ENCODE measurements around the gene PLXNB2.

PLXNB2 gene

GRCh38 chr22:50258361-50259292 lies 48.8 kb downstream of the PLXNB2 start:
- TF ChIP-seq TARDBP (IDR thresholded peaks at IDR 0.05) = no peak
- TF ChIP-seq SUZ12 (IDR thresholded peaks at IDR 0.05) = no peak
- TF ChIP-seq FOXM1 (IDR thresholded peaks at IDR 0.05; ENCODE audit: borderline replicate concordance) = no peak
- no peak for TF ChIP-seq ELF4 (IDR thresholded peaks at IDR 0.05)
- no peak for TF ChIP-seq CTBP1 (IDR thresholded peaks at IDR 0.05; ENCODE audit: borderline replicate concordance)
- TF ChIP-seq NFRKB (IDR thresholded peaks at IDR 0.05) = no peak
- no peak for TF ChIP-seq ZNF384 (IDR thresholded peaks at IDR 0.05)
- no peak for TF ChIP-seq FOXA1 (IDR thresholded peaks at IDR 0.05)
- TF ChIP-seq LEF1 (IDR thresholded peaks at IDR 0.05; ENCODE audit: borderline replicate concordance) = no peak
- TF ChIP-seq SP1 (IDR thresholded peaks at IDR 0.05) = no peak
- no peak for TF ChIP-seq BHLHE40 (IDR thresholded peaks at IDR 0.05; ENCODE audit: borderline replicate concordance)
- TF ChIP-seq ARNT (IDR thresholded peaks at IDR 0.05) = no peak
- TF ChIP-seq FOXK2 (IDR thresholded peaks at IDR 0.05) = no peak
- no peak for DNase-seq (ENCODE audit: extremely low spot score)
- ChIA-PET POLR2A (interaction anchor here (1.0 to 1.1 kb wide), 2 partner anchors 13 to 62 kb away, joined by 3 read pairs; no protein-coding TSS in a partner anchor), CTCF (no interaction called here)

DNA sequence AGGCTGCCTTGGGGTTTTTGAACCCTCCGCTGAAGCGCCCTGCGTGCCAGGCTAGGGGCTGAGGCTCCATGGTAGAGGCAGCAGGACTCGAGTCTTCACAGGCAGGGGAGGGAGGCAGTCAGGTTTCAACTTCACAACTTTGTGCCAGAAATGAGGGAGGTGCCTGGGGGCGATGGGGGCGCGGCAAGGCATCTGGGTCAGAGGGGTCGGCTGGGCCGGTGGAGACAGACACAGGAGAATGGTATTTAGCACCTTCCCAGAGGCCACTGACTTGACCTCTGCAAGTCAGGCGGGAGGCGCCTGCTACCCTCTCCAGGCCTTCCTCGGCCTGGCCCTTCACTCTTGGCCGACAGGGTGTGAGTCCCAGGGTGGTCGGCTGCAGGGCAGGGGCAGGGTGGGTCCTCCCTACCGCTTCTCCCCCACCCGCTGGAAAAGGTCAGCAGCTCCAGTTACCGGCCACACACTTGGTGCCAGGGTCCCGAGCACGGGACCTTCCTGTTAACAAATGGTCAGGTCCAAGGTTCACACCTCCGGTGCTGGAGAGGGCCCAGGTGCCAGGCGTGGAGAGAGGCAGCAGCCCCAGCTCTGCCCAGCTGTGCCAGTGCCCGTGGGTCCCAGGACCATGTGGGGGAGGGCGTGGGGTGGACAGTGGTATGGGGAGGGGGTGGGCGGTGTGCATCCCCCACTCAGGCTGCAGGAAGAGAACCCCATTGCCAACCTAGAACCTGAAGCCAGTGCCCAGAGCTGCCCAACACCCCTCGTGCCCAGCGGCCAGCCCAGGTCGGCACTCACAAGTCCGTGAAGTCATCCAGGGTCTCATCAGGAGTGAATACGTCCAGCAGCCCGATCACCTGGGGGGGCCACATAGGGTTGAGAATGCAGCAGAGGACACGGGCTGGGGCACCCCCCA lies 49.7 kb downstream of the PLXNB2 start:
- TF ChIP-seq LEF1 (IDR thresholded peaks at IDR 0.05; ENCODE audit: borderline replicate concordance) (no peak), NFRKB (IDR thresholded peaks at IDR 0.05) (no peak), FOXM1 (IDR thresholded peaks at IDR 0.05; ENCODE audit: borderline replicate concordance) (no peak), SP1 (IDR thresholded peaks at IDR 0.05) (no peak), SUZ12 (IDR thresholded peaks at IDR 0.05) (no peak)
- ChIA-PET CTCF (no interaction called here), POLR2A (no interaction called here)
- no peak for DNase-seq (ENCODE audit: extremely low spot score)

DNA sequence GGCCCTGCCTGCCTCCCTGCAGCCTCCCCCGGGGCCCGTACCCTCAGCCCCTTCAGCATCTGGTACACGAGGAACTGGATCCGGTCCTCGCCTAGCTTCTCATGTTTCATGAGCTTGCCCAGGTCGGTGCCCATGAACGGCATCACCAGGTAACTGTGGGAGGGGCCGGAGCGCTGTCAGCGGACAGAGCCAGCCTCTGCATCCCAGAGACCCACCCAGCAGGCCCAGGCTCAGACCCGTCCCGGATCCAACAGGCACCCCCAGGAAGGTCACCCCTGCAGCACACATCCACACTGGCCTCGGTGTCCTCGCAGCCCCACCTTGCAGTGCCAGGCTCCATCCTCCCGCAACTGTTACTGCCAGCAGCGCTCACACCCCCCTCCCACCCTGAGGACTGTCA lies 50.4 kb downstream of the PLXNB2 start:
- ChIA-PET CTCF (no interaction called here), POLR2A (no interaction called here)
- DNase-seq (ENCODE audit: extremely low spot score) = no peak
- TF ChIP-seq ZNF384 (IDR thresholded peaks at IDR 0.05) (no peak), CTBP1 (IDR thresholded peaks at IDR 0.05; ENCODE audit: borderline replicate concordance) (no peak), BHLHE40 (IDR thresholded peaks at IDR 0.05; ENCODE audit: borderline replicate concordance) (no peak), ARNT (IDR thresholded peaks at IDR 0.05) (no peak), ELF4 (IDR thresholded peaks at IDR 0.05) (no peak), SUZ12 (IDR thresholded peaks at IDR 0.05) (no peak), TARDBP (IDR thresholded peaks at IDR 0.05) (no peak), L3MBTL2 (conservative IDR thresholded peaks at IDR 0.05) (no peak), FOXM1 (IDR thresholded peaks at IDR 0.05; ENCODE audit: borderline replicate concordance) (no peak), NFRKB (IDR thresholded peaks at IDR 0.05) (no peak), FOXA1 (IDR thresholded peaks at IDR 0.05) (no peak), LEF1 (IDR thresholded peaks at IDR 0.05; ENCODE audit: borderline replicate concordance) (no peak), HDGF (IDR thresholded peaks at IDR 0.05; ENCODE audit: borderline replicate concordance) (no peak)
- TF ChIP-seq, protein P1, sequence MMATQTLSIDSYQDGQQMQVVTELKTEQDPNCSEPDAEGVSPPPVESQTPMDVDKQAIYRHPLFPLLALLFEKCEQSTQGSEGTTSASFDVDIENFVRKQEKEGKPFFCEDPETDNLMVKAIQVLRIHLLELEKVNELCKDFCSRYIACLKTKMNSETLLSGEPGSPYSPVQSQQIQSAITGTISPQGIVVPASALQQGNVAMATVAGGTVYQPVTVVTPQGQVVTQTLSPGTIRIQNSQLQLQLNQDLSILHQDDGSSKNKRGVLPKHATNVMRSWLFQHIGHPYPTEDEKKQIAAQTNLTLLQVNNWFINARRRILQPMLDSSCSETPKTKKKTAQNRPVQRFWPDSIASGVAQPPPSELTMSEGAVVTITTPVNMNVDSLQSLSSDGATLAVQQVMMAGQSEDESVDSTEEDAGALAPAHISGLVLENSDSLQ (IDR thresholded peaks at IDR 0.05) = no peak

DNA sequence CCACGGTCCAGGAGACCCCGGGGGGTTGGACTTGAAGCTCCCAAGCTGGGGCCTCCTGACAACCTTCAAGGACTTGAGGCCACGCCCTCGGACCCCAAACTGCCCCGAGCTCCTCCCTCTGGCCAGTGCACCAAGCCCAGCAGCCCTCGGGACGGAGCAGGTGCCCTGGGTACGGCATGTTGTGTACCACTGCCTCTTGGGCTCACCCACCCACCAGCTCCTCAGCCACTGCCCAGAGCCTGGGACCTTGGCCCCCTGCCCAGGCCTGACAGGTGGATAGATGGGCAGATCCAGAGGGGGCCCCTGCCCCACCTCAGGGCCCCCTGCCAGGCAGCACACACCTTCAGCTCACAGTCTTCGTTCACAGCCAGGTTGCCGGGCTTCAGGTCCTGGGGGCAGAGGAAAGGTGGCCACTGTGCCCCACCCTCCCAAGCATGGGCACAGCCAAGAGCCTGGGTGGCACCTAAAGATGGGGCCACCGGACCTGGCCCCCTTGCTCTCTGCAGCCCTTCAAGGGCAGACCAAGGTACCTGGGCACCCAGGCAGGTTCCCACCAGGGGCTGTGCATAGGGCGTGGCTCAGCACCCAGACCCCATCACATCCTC lies 51.1 kb downstream of the PLXNB2 start:
- ChIA-PET POLR2A (interaction anchor here (1.0 to 1.4 kb wide), 2 partner anchors 16 to 48 kb away, joined by 3 read pairs; no protein-coding TSS in a partner anchor), CTCF (interaction anchor here (0.5 kb wide), 1 partner anchor 69 kb away, joined by 3 read pairs; no protein-coding TSS in a partner anchor)
- DNase-seq (ENCODE audit: extremely low spot score) = no peak
- TF ChIP-seq ZNF384 (IDR thresholded peaks at IDR 0.05) (no peak), FOXK2 (IDR thresholded peaks at IDR 0.05) (no peak), NFRKB (IDR thresholded peaks at IDR 0.05) (no peak), L3MBTL2 (conservative IDR thresholded peaks at IDR 0.05) (no peak)

DNA sequence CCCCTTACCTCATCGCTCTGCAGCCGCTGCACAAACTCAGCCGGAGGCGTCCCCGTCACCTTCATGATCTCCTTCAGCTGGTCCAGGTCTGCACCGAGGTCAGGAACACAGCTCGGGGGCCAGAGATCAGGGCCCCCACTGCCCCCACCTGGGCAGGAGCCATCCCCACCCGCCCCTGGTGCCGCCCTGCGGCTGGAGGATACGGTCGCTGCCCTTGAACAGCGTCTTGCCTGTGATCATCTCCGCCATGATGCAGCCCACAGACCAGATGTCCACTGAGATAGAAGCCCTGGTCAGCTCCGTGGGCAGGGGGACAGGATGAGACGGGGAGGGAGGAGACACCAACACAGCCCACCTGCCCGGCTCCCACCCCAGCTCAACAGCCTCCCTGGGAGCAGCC lies 51.8 kb downstream of the PLXNB2 start:
- ChIA-PET CTCF (no interaction called here), POLR2A (interaction anchor here (1.0 to 1.4 kb wide), 2 partner anchors 16 to 49 kb away, joined by 3 read pairs; no protein-coding TSS in a partner anchor)
- DNase-seq (ENCODE audit: extremely low spot score) = no peak
- TF ChIP-seq ELF4 (IDR thresholded peaks at IDR 0.05) (no peak), TARDBP (IDR thresholded peaks at IDR 0.05) (no peak), NFRKB (IDR thresholded peaks at IDR 0.05) (no peak), FOXK2 (IDR thresholded peaks at IDR 0.05) (no peak), ARNT (IDR thresholded peaks at IDR 0.05) (no peak), L3MBTL2 (conservative IDR thresholded peaks at IDR 0.05) (no peak), LEF1 (IDR thresholded peaks at IDR 0.05; ENCODE audit: borderline replicate concordance) (no peak), FOXM1 (IDR thresholded peaks at IDR 0.05; ENCODE audit: borderline replicate concordance) (no peak), FOXA1 (IDR thresholded peaks at IDR 0.05) (no peak), CTBP1 (IDR thresholded peaks at IDR 0.05; ENCODE audit: borderline replicate concordance) (no peak)

GRCh38 chr22:50255099-50255498 lies 52.3 kb downstream of the PLXNB2 start:
- DNase-seq (ENCODE audit: extremely low spot score) = no peak
- POLR2A ChIA-PET = interaction anchor here (1.4 kb wide), 1 partner anchor 17 kb away, joined by 3 read pairs; no protein-coding TSS in a partner anchor
- CTCF ChIA-PET = no interaction called here
- no peak for TF ChIP-seq SP1 (IDR thresholded peaks at IDR 0.05)
- no peak for TF ChIP-seq ARNT (IDR thresholded peaks at IDR 0.05)
- TF ChIP-seq FOXK2 (IDR thresholded peaks at IDR 0.05) = no peak
- no peak for TF ChIP-seq FOXM1 (IDR thresholded peaks at IDR 0.05; ENCODE audit: borderline replicate concordance)
- no peak for TF ChIP-seq TARDBP (IDR thresholded peaks at IDR 0.05)
- no peak for TF ChIP-seq NFRKB (IDR thresholded peaks at IDR 0.05)
- TF ChIP-seq LEF1 (IDR thresholded peaks at IDR 0.05; ENCODE audit: borderline replicate concordance) = no peak
- no peak for TF ChIP-seq CTBP1 (IDR thresholded peaks at IDR 0.05; ENCODE audit: borderline replicate concordance)
- TF ChIP-seq SUZ12 (IDR thresholded peaks at IDR 0.05) = no peak
- TF ChIP-seq FOXA1 (IDR thresholded peaks at IDR 0.05) = no peak
- no peak for TF ChIP-seq ELF4 (IDR thresholded peaks at IDR 0.05)
- TF ChIP-seq HDGF (IDR thresholded peaks at IDR 0.05; ENCODE audit: borderline replicate concordance) = no peak
- TF ChIP-seq ZNF384 (IDR thresholded peaks at IDR 0.05) = no peak
- TF ChIP-seq, protein P1 (IDR thresholded peaks at IDR 0.05) = no peak
